Gastroesophageal sphincter (tissue), 4 donors: ENCODE measurements around the gene PRAMEF12. TPM values are rescaled to one million over a fixed set of nuclear protein-coding genes. Genes with fewer than 3 reads are reported as not detected.
"Not testable (repeated sequence)": the region's sequence is repeated elsewhere in the genome, so short reads cannot be mapped to it uniquely, and the experiment has no call there.

ENCODE experiments used
- ATAC-seq: fragments of 150-250 bp; one replicate; pipeline ENCODE4 v1.9.1; 2016; ENCODE audit warnings: mild to moderate bottlenecking, moderate library complexity
- H3K27ac ChIP-seq, 4 donors: fragments of 200-600 bp; sonication (generic) in 3 of 4; 1 replicate in 3 of 4; 2 replicates in 1 of 4; pipeline ENCODE4 v1.5.1; 2016 to 2019
- H3K27me3 ChIP-seq: fragments of 200-600 bp; sonication (generic); one replicate; pipeline ENCODE4 v1.5.1; 2019
- H3K36me3 ChIP-seq, 2 donors: fragments of 200-600 bp; sonication (generic); one replicate each; pipeline ENCODE4 v1.5.1; 2019; ENCODE audit warnings: control low read depth in 1 of 2
- H3K4me1 ChIP-seq, 3 donors: fragments of 200-600 bp; sonication (generic); 1 replicate in 2 of 3; 2 replicates in 1 of 3; pipeline ENCODE4 v1.5.1; 2016 to 2019; ENCODE audit warnings: control low read depth in 2 of 3
- H3K4me3 ChIP-seq, 2 donors: fragments of 200-600 bp; sonication (generic); one replicate each; pipeline ENCODE4 v1.5.1; 2019; ENCODE audit warnings: mild to moderate bottlenecking in 1 of 2, moderate library complexity in 1 of 2
- H3K9me3 ChIP-seq, 3 donors: fragments of 200-600 bp; sonication (generic); one replicate each; pipeline ENCODE4 v1.5.1; 2017 to 2019; ENCODE audit warnings: control low read depth in 2 of 3
- EP300 ChIP-seq: sonication (generic); formaldehyde crosslinking; IDR thresholded peaks from one replicate; pipeline ENCODE4 v1.6.1; 2017; ENCODE audit warnings: antibody characterized with exemption, mild to moderate bottlenecking
- POLR2A ChIP-seq, 2 donors: fragments of 450-650 bp; IDR thresholded peaks; one replicate each; pipeline ENCODE4 v1.6.1; 2017; ENCODE audit warnings: antibody characterized with exemption in 2 of 2, mild to moderate bottlenecking in 2 of 2, moderate library complexity in 1 of 2
- POLR2AphosphoS5 ChIP-seq: sonication (generic); formaldehyde crosslinking; IDR thresholded peaks from one replicate; pipeline ENCODE4 v1.6.1; 2017; ENCODE audit warnings: antibody characterized with exemption
- WGBS, 2 donors: methylation state at CpG; one replicate each; pipeline ENCODE4 v1.1.5; 2018; ENCODE audit warnings: low coverage in 1 of 2; 5-methylcytosine and 5-hydroxymethylcytosine counted together
- total RNA-seq, 4 donors: library from RNA; depleted of rRNA; stranded (reverse); fragments of >200 nt; gene quantifications; one replicate each; pipeline ENCODE4 v1.1.0, GENCODE V29; 2016
- TF ChIP-seq, protein P1 (sequence below), 4 experiments: fragments of 200-600 bp in 2 of 4; fragments of 450-650 bp in 2 of 4; sonication (generic) in 1 of 4; IDR thresholded peaks; one replicate each; pipeline ENCODE4 v1.5.1; 2017 to 2019; ENCODE audit warnings: antibody characterized with exemption in 4 of 4, mild to moderate bottlenecking in 2 of 4, moderate library complexity in 2 of 4

The PRAMEF12 gene
- not detected for total RNA-seq

DNA sequence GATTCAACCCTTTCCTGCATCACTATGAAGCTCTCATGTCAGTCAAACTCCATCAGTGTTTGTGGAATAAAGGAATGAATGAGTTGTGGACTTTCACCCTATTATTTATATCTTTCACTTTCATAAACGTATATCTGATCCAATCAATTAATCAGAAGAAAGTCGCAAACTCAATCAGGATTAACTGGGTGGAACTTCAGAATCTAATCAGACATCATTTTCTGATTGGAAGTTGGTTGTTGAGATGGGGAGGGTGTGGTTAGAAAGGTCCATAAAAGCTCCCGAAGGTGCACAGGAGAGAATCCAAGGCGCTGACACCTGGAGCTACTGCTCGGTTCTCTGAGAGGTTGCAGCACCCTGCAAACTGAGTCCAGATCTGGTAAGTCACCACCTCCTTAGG is at the start of gene PRAMEF12:
Gene PRAMEF12, plus strand, starts transcription at position 301 of the 400 bp plus-strand sequence. CDS start 1,130 bp downstream, outside the sequence.
- Histone ChIP-seq H3K27me3 (peaks cover 56% of the 10 kb centered on the region), H3K36me3 (no peaks in the 10 kb centered on the region), H3K4me3 (no peak within 1 kb of the TSS), H3K4me1 (no peaks in the 10 kb centered on the region), H3K9me3 (peaks cover 0 to 3% (median 0%) of the 10 kb centered on the region in 3 donors), H3K27ac (no peak within 1 kb of the TSS)
- WGBS, 2 donors, result 84 to 95% methylated on average over 3 to 5 of the region's 5 CpGs
- no peak for ATAC-seq
- TF ChIP-seq POLR2AphosphoS5 (no peak), EP300 (no peak), POLR2A (IDR thresholded peaks at IDR 0.05) (no peak)
- TF ChIP-seq, protein P1, sequence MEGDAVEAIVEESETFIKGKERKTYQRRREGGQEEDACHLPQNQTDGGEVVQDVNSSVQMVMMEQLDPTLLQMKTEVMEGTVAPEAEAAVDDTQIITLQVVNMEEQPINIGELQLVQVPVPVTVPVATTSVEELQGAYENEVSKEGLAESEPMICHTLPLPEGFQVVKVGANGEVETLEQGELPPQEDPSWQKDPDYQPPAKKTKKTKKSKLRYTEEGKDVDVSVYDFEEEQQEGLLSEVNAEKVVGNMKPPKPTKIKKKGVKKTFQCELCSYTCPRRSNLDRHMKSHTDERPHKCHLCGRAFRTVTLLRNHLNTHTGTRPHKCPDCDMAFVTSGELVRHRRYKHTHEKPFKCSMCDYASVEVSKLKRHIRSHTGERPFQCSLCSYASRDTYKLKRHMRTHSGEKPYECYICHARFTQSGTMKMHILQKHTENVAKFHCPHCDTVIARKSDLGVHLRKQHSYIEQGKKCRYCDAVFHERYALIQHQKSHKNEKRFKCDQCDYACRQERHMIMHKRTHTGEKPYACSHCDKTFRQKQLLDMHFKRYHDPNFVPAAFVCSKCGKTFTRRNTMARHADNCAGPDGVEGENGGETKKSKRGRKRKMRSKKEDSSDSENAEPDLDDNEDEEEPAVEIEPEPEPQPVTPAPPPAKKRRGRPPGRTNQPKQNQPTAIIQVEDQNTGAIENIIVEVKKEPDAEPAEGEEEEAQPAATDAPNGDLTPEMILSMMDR (IDR thresholded peaks at IDR 0.05), result no peak

DNA sequence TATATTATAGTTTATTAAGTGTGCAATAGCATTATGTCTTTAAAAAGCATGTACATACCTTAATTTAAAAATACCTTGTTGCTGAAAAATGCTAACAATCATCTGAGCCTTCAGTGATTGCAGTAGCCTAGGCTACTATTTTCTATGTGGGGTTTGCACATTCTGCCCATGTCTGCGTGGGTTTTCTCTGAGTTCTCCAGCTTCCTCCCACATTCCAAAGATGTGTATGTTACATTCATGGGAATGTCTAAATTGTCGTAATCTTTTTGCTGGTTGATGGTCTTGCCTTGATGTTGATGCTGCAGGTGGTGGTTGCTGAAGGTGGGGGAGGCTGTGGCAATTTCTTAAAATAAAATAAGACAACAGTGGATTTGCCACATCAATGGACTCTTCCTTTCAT is 45.1 kb upstream of the PRAMEF12 start:
- H3K27ac ChIP-seq, result no peak overlapping the region
- no peaks in the 10 kb centered on the region for H3K4me1 ChIP-seq
- peaks cover 0 to 41% (median 0%) of the 10 kb centered on the region in 3 donors for H3K9me3 ChIP-seq
- peaks cover 15% of the 10 kb centered on the region for H3K27me3 ChIP-seq
- 74 to 89% methylated on average over 2 of the region's 2 CpGs for WGBS, 2 donors
- H3K4me3 ChIP-seq, result no peak overlapping the region
- H3K36me3 ChIP-seq, result no peaks in the 10 kb centered on the region
- ATAC-seq, result no peak
- TF ChIP-seq EP300, result no peak
- TF ChIP-seq POLR2AphosphoS5, result no peak
- TF ChIP-seq POLR2A (IDR thresholded peaks at IDR 0.05), result no peak
- TF ChIP-seq, protein P1 (IDR thresholded peaks at IDR 0.05), result no peak

DNA sequence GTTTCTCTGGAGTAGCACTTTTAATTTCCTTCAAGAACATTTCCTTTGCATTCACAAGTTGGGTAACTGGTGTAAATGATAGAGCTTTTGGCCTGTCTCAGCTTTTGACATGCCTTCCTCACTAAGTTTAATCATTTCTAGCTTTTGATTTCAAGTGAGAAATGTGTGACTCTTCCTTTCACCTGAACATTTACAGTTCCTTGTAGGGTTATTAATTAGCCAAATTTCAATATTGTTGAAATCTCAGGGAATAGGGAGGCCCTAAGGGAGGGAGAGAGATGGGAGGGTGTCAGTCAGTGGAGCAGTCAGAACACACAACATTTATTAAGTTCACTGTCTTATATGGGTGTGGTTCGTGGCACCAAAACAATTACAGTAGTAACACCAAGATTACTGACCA is 43.4 kb upstream of the PRAMEF12 start:
- Histone ChIP-seq H3K27me3 (peaks cover 25% of the 10 kb centered on the region), H3K36me3 (no peaks in the 10 kb centered on the region), H3K4me3 (no peak overlapping the region), H3K27ac (no peak overlapping the region), H3K4me1 (no peaks in the 10 kb centered on the region), H3K9me3 (peaks cover 0 to 41% (median 0%) of the 10 kb centered on the region in 3 donors)
- WGBS, 2 donors, result 83 to 100% methylated on average over 1 of the region's 1 CpG
- no peak for ATAC-seq
- TF ChIP-seq EP300 (no peak), POLR2A (IDR thresholded peaks at IDR 0.05) (no peak)

DNA sequence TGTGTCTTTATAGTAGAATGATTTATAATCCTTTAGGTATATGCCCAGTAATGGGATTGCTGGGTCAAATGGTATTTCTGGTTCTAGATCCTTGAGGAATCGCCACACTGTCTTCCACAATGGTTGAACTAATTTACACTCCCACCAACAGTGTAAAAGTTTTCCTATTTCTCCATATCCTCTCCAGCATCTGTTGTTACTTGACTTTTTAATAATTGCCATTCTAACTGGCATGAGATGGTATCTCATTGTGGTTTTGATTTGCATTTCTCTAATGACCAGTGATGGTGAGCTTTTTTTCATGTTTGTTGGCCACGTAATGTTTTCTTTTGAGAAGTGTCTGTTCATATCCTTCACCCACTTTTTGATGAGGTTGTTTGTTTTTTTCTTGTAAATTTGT is 42.5 kb upstream of the PRAMEF12 start:
- not testable (repeated sequence) for H3K4me3 ChIP-seq, H3K36me3 ChIP-seq, H3K4me1 ChIP-seq, H3K27ac ChIP-seq, ATAC-seq
- Histone ChIP-seq H3K27me3 (peaks cover 34% of the 10 kb centered on the region), H3K9me3 (peaks cover 0 to 41% (median 0%) of the 10 kb centered on the region in 3 donors)
- 46 to 70% methylated on average over 1 to 2 of the region's 2 CpGs for WGBS, 2 donors

DNA sequence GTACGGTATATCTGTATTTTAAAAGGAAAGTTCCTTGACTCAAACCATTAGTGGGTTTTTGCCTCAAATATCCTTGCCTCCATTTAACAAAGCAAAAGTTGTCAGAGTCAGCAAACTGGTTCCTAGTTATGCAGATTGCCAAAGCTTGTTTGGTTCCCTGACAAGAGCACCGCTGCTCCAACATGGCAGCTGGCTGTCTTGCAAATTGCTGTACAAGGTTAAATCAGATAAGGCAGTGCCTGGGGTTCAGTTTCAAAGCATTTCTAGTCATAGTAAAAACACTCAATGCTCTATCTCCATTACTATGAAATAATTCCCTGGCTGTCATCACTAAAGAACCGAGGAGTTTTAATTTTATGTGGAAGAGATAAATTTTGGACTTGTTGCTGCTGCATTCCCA is 38.9 kb upstream of the PRAMEF12 start:
- 82 to 88% methylated on average over 3 of the region's 3 CpGs for WGBS, 2 donors
- Histone ChIP-seq H3K4me1 (no peaks in the 10 kb centered on the region), H3K27me3 (peaks cover 32% of the 10 kb centered on the region), H3K4me3 (no peak overlapping the region), H3K36me3 (no peaks in the 10 kb centered on the region), H3K9me3 (peaks cover 0 to 48% (median 0%) of the 10 kb centered on the region in 3 donors), H3K27ac (no peak overlapping the region)
- ATAC-seq, result no peak
- TF ChIP-seq, protein P1 (IDR thresholded peaks at IDR 0.05), result no peak
- no peak for TF ChIP-seq POLR2A (IDR thresholded peaks at IDR 0.05)
- no peak for TF ChIP-seq POLR2AphosphoS5
- TF ChIP-seq EP300, result no peak

DNA sequence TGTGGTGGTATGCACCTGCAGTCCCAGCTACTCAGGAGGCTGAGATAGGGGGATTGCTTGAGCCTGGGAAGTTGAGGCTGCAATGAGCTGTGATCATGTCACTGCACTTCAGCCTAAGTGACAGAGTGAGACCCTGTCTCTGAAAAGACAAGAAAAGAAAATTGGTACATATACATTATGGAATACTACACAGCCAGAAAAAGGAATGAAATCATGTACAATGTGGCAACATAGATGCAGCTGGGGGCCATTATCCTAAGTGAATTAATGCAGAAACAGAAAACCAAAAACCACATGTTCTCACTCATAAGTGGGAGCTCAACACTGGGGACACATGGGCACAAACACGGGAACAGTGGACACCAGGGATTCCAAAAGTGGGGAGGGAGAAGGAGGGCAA is 34.6 kb upstream of the PRAMEF12 start:
- Histone ChIP-seq H3K4me3 (no peak overlapping the region), H3K4me1 (no peaks in the 10 kb centered on the region), H3K36me3 (no peaks in the 10 kb centered on the region), H3K27me3 (peaks cover 36% of the 10 kb centered on the region), H3K27ac (no peak overlapping the region), H3K9me3 (peaks cover 0 to 18% (median 0%) of the 10 kb centered on the region in 3 donors)
- 86 to 93% methylated on average over 1 of the region's 1 CpG for WGBS, 2 donors
- no peak for TF ChIP-seq POLR2AphosphoS5
- TF ChIP-seq, protein P1 (IDR thresholded peaks at IDR 0.05), result no peak
- no peak for TF ChIP-seq EP300
- TF ChIP-seq POLR2A (IDR thresholded peaks at IDR 0.05), result no peak
- ATAC-seq, result no peak
